Mesothelial cell of epicardium (in vitro differentiated cells): Measurements from ENCODE around the gene CD8B2. TPM values are rescaled to one million over a fixed set of nuclear protein-coding genes. Genes with fewer than 3 reads are reported as not detected.
"Not testable (repeated sequence)": the region's sequence is repeated elsewhere in the genome, so short reads cannot be mapped to it uniquely, and the experiment has no call there.

Experiments
- DNase-seq, 2 experiments: peaks; one replicate each; pipeline ENCODE4 v3.0.0; 2021; ENCODE audit warnings: low spot score in 2 of 2; ENCODE audit not compliant: unreplicated experiment in 2 of 2
- H3K27ac Mint-ChIP-seq: 2 replicates; pipeline ENCODE4 v1.8.0; 2021; ENCODE audit warnings: mixed read lengths
- H3K27me3 Mint-ChIP-seq: 2 replicates; pipeline ENCODE4 v1.8.0; 2021; ENCODE audit warnings: low read depth, mixed read lengths
- H3K36me3 Mint-ChIP-seq: 2 replicates; pipeline ENCODE4 v1.8.0; 2021; ENCODE audit warnings: mixed read lengths
- H3K4me1 Mint-ChIP-seq: 2 replicates; pipeline ENCODE4 v1.8.0; 2021; ENCODE audit warnings: mixed read lengths
- H3K4me3 Mint-ChIP-seq: 2 replicates; pipeline ENCODE4 v1.8.0; 2021; ENCODE audit warnings: mild to moderate bottlenecking, moderate library complexity, mixed read lengths
- H3K9me3 Mint-ChIP-seq: 2 replicates; pipeline ENCODE4 v1.8.0; 2021; ENCODE audit warnings: mixed read lengths
- CTCF ChIP-seq: fragments of 200-600 bp; sonication (generic); IDR thresholded peaks from one replicate; pipeline ENCODE4 v1.5.0; 2021; ENCODE audit warnings: antibody characterized with exemption; ENCODE audit not compliant: unreplicated experiment
- total RNA-seq: library from RNA; stranded (reverse); gene quantifications from 3 replicates; pipeline ENCODE4 v1.2.1, GENCODE V29; 2021

CD8B2 gene
- total RNA-seq, 1 donor from 2014 or later = not detected

GRCh38 chr2:106554411-106554810, 67.2 kb downstream of the CD8B2 start:
- no peaks in the 10 kb centered on the region for H3K27me3 Mint-ChIP-seq
- no peaks in the 10 kb centered on the region for H3K36me3 Mint-ChIP-seq
- no peak for DNase-seq
- peaks cover 15% of the 10 kb centered on the region for H3K9me3 Mint-ChIP-seq
- no peak overlapping the region for H3K4me3 Mint-ChIP-seq
- peaks cover 22% of the 10 kb centered on the region for H3K4me1 Mint-ChIP-seq
- TF ChIP-seq CTCF = no peak
- no peak overlapping the region for H3K27ac Mint-ChIP-seq

- Mint-ChIP-seq H3K27ac (no peak overlapping the region), H3K27me3 (no peaks in the 10 kb centered on the region), H3K4me1 (peaks cover 22% of the 10 kb centered on the region), H3K9me3 (peaks cover 20% of the 10 kb centered on the region), H3K4me3 (no peak overlapping the region), H3K36me3 (no peaks in the 10 kb centered on the region)
- TF ChIP-seq CTCF = no peak
- DNase-seq = no peak
These were observed 67.9 kb downstream of the CD8B2 start for GRCh38 chr2:106555053-106555452.

GRCh38 chr2:106559786-106560185, 72.6 kb downstream of the CD8B2 start:
- not testable (repeated sequence) for H3K27me3 Mint-ChIP-seq, H3K4me3 Mint-ChIP-seq, DNase-seq, H3K36me3 Mint-ChIP-seq
- Mint-ChIP-seq H3K9me3 (peaks cover 20% of the 10 kb centered on the region), H3K27ac (peak overlapping the region; percentile 25), H3K4me1 (peaks cover 30% of the 10 kb centered on the region)

- TF ChIP-seq CTCF = no peak
- Mint-ChIP-seq H3K9me3 (peaks cover 15% of the 10 kb centered on the region), H3K27ac (peak overlapping the region; percentile 76), H3K4me1 (peaks cover 37% of the 10 kb centered on the region), H3K4me3 (no peak overlapping the region), H3K36me3 (no peaks in the 10 kb centered on the region), H3K27me3 (no peaks in the 10 kb centered on the region)
- no peak for DNase-seq
These were observed 73.6 kb downstream of the CD8B2 start for GRCh38 chr2:106560773-106561172.

GRCh38 chr2:106561356-106561755, 74.2 kb downstream of the CD8B2 start:
- no peak for DNase-seq
- Mint-ChIP-seq H3K9me3 (peaks cover 12% of the 10 kb centered on the region), H3K4me1 (peaks cover 41% of the 10 kb centered on the region), H3K36me3 (no peaks in the 10 kb centered on the region), H3K27ac (peak overlapping the region; percentile 76), H3K4me3 (no peak overlapping the region), H3K27me3 (no peaks in the 10 kb centered on the region)
- no peak for TF ChIP-seq CTCF

GRCh38 chr2:106561803-106562202, 74.6 kb downstream of the CD8B2 start:
- peaks cover 8% of the 10 kb centered on the region for H3K9me3 Mint-ChIP-seq
- TF ChIP-seq CTCF = no peak
- no peak overlapping the region for H3K4me3 Mint-ChIP-seq
- no peaks in the 10 kb centered on the region for H3K27me3 Mint-ChIP-seq
- peaks cover 41% of the 10 kb centered on the region for H3K4me1 Mint-ChIP-seq
- H3K36me3 Mint-ChIP-seq = no peaks in the 10 kb centered on the region
- DNase-seq = no peak
- peak overlapping the region; percentile 61 for H3K27ac Mint-ChIP-seq
